A549 (cell line): ENCODE measurements around the gene LHX5. TPM values are rescaled to one million over a fixed set of nuclear protein-coding genes. Genes with fewer than 3 reads are reported as not detected.

ENCODE experiments used
- ATAC-seq, 2 experiments: fragments of 200-7000 bp in 1 of 2; fragments of >200 bp in 1 of 2; cut with Nextera tagmentation in 1 of 2; cut with Tn5 transposase in 1 of 2; 3 replicates each; pipeline versions ENCODE4 v1.8.0 to v1.9.1; 2018 to 2020; ENCODE audit warnings: mild to moderate bottlenecking in 1 of 2, moderate library complexity in 1 of 2
- CTCF ChIA-PET: fragments of 300-600 bp; sonication (Branson Sonifier 250); formaldehyde crosslinking; extraction: SDS; loops from one replicate; lab custom pipeline; 2021; ENCODE audit warnings: antibody characterized with exemption, inconsistent platforms; lab: Yijun Ruan, JAX
- POLR2A ChIA-PET: fragments of 350-600 bp; formaldehyde crosslinking; extraction: SDS; loops from one replicate; lab custom pipeline; 2021; ENCODE audit warnings: antibody characterized with exemption, inconsistent platforms; lab: Yijun Ruan, JAX
- DNase-seq, 2 experiments: peaks; one replicate each; pipeline versions ENCODE4 v3.0.0 to v3.0.0-alpha.2; 2011 to 2016; ENCODE audit warnings: low read depth in 1 of 2, low spot score in 1 of 2
- FAIRE-seq: peaks from 2 replicates; lab custom pipeline; 2011; peaks lifted over from hg19 to GRCh38; lab: Jason Lieb, UNC
- H3K27ac ChIP-seq, 2 experiments: fragments of >200 bp; sonication (Bioruptor Twin); formaldehyde crosslinking; 3 replicates each; pipeline ENCODE4 v1.5.1; 2016 to 2017
- H3K4me1 ChIP-seq: fragments of >200 bp; sonication (Bioruptor Twin); formaldehyde crosslinking; 3 replicates; pipeline ENCODE4 v1.6.1; 2016
- H3K4me2 ChIP-seq: fragments of >200 bp; sonication (Bioruptor Twin); formaldehyde crosslinking; 3 replicates; pipeline ENCODE4 v1.6.1; 2016
- H3K4me3 ChIP-seq: fragments of >200 bp; sonication (Bioruptor Twin); formaldehyde crosslinking; 3 replicates; pipeline ENCODE4 v1.5.1; 2016
- H3K9me3 ChIP-seq: fragments of >200 bp; sonication (Bioruptor Twin); formaldehyde crosslinking; 3 replicates; pipeline ENCODE4 v1.6.1; 2016
- BCL3 ChIP-seq: fragments of >200 bp; sonication (Bioruptor Twin); formaldehyde crosslinking; IDR thresholded peaks from 3 replicates; pipeline ENCODE4 v1.6.1; 2016
- BHLHE40 ChIP-seq: IDR thresholded peaks from 2 replicates; pipeline ENCODE4 v1.6.1; 2012; ENCODE audit warnings: low read depth, low read length, inconsistent platforms
- CHD2 ChIP-seq: fragments of 150-350 bp; IDR thresholded peaks from 2 replicates; pipeline ENCODE4 v1.6.1; 2014; ENCODE audit warnings: low read length; ENCODE audit not compliant: partially characterized antibody
- E2F6 ChIP-seq: IDR thresholded peaks from 2 replicates; pipeline ENCODE4 v1.6.1; 2012; ENCODE audit warnings: low read depth, borderline replicate concordance
- ELK1 ChIP-seq: fragments of 150-350 bp; IDR thresholded peaks from 2 replicates; pipeline ENCODE4 v1.6.1; 2014; ENCODE audit warnings: low read depth, mild to moderate bottlenecking, low read length
- FOXS1 ChIP-seq: fragments of 250-450 bp; sonication (Bioruptor Pico); IDR thresholded peaks from 2 replicates; pipeline ENCODE4 v1.5.0; 2020; ENCODE audit warnings: mild to moderate bottlenecking, moderate library complexity
- GATA3 ChIP-seq: IDR thresholded peaks from 2 replicates; pipeline ENCODE4 v1.6.1; 2012; ENCODE audit warnings: borderline replicate concordance
- HES2 ChIP-seq: fragments of >200 bp; sonication (Bioruptor Twin); formaldehyde crosslinking; IDR thresholded peaks from 2 replicates; pipeline ENCODE4 v1.6.1; 2016
- HOXA7 ChIP-seq: fragments of 250-450 bp; sonication (Bioruptor Pico); IDR thresholded peaks from 2 replicates; pipeline ENCODE4 v1.5.0; 2020; ENCODE audit warnings: mild to moderate bottlenecking, moderate library complexity
- HOXB13 ChIP-seq: fragments of 250-450 bp; sonication (Bioruptor Pico); IDR thresholded peaks from 2 replicates; pipeline ENCODE4 v1.5.0; 2020; ENCODE audit warnings: low read depth, mild to moderate bottlenecking, moderate library complexity
- PHF8 ChIP-seq: fragments of 200-600 bp; sonication (generic); IDR thresholded peaks from 2 replicates; pipeline ENCODE4 v1.6.1; 2016; ENCODE audit warnings: low read depth, mild to moderate bottlenecking, antibody characterized with exemption, moderate library complexity, borderline replicate concordance
- RARB ChIP-seq: fragments of 250-450 bp; sonication (Bioruptor Pico); IDR thresholded peaks from 2 replicates; pipeline ENCODE4 v1.8.0; 2021; ENCODE audit warnings: mild to moderate bottlenecking, moderate library complexity
- RCOR1 ChIP-seq: fragments of 150-350 bp; IDR thresholded peaks from 2 replicates; pipeline ENCODE4 v1.6.1; 2014; ENCODE audit warnings: antibody characterized with exemption, low read length, low read depth
- SREBF2 ChIP-seq: fragments of 450-650 bp; IDR thresholded peaks from 2 replicates; pipeline ENCODE4 v1.6.1; 2014; ENCODE audit warnings: mild to moderate bottlenecking, moderate library complexity
- ZFP36 ChIP-seq: fragments of 450-650 bp; IDR thresholded peaks from 2 replicates; pipeline ENCODE4 v1.6.1; 2014; ENCODE audit warnings: borderline replicate concordance; ENCODE audit not compliant: partially characterized antibody
- WGBS: methylation state at CpG from one replicate; pipeline ENCODE4 v1.1.6; 2017; ENCODE audit errors: missing lambda C conversion rate; 5-methylcytosine and 5-hydroxymethylcytosine counted together
- polyA plus RNA-seq, 4 experiments: library from polyadenylated mRNA; depleted of rRNA in 3 of 4; stranded (reverse); fragments of >200 nt; fragmentation: RNase III in 1 of 4; extraction: RNeasy Plus Mini Kit Qiagen cat#74134 plus additional on column Dnase treatment in 1 of 4; gene quantifications; 2 replicates in 3 of 4; 3 replicates in 1 of 4; pipeline ENCODE4 v1.2.3, GENCODE V29; 2011 to 2017
- TF ChIP-seq, protein P1 (sequence below): fragments of 250-450 bp; sonication (Bioruptor Pico); IDR thresholded peaks from 2 replicates; pipeline ENCODE4 v1.5.0; 2020; ENCODE audit warnings: low read depth, mild to moderate bottlenecking, moderate library complexity
- TF ChIP-seq, protein P2 (sequence below): fragments of 250-450 bp; sonication (Bioruptor Pico); IDR thresholded peaks from 2 replicates; pipeline ENCODE4 v1.5.0; 2021; ENCODE audit warnings: mild to moderate bottlenecking, moderate library complexity, borderline replicate concordance

The LHX5 gene
- polyA plus RNA-seq, 2 of the 4 experiments (the other 2 are of a cell fraction): not detected

DNA sequence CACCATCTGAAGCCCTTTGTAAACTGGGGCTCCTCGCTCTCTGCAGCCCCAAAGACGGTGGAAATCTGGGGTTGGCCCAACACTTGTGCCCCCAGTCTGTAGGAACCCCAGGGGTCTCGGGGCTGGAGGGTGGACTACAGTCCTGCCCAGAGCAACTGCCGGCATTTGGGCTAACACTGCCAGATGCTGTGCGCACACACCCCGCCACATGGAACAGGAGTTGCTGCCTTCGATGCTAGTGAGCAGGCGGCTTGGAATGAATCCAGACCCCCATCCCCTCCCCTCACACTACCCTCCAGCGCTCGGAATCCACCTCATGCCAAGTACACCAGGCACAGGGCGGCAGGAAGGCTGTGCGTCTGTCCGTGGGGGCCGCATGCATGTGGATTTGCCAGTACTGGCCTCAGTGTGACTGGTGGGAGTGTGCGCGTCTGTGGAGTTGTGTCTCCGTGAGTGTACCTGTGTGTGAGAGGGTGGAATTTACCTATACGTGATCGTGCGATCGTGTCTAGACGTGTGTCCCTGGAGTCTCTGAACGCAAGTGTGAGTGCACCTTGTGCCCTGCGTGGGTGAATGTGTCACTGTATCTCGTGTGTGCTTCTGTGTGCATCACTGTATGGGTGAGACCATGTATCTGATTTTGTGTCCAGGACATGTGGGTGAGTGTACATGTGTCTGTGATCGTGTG lies 5.1 kb downstream of the LHX5 start:
- ChIA-PET POLR2A (no interaction called here), CTCF (interaction anchor here (1.6 kb wide), 1 partner anchor 446 kb away, joined by 4 read pairs; no protein-coding TSS in a partner anchor)
- FAIRE-seq (no peak), DNase-seq (no peak), ATAC-seq (no peak)
- 14% methylated on average over 26 of the region's 26 CpGs for whole genome bisulfite sequencing
- H3K4me3 ChIP-seq: no peak overlapping the region
- TF ChIP-seq PHF8 (no peak), BHLHE40 (no peak), SREBF2 (no peak), HOXA7 (no peak), GATA3 (no peak), BCL3 (no peak), HES2 (no peak), ZFP36 (no peak), HOXB13 (CRISPR knock-in tag) (no peak), CHD2 (no peak), FOXS1 (CRISPR knock-in tag) (no peak), E2F6 (no peak), ELK1 (no peak)
- TF ChIP-seq, protein P1, sequence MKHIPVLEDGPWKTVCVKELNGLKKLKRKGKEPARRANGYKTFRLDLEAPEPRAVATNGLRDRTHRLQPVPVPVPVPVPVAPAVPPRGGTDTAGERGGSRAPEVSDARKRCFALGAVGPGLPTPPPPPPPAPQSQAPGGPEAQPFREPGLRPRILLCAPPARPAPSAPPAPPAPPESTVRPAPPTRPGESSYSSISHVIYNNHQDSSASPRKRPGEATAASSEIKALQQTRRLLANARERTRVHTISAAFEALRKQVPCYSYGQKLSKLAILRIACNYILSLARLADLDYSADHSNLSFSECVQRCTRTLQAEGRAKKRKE (CRISPR knock-in tag): no peak
- TF ChIP-seq, protein P2, sequence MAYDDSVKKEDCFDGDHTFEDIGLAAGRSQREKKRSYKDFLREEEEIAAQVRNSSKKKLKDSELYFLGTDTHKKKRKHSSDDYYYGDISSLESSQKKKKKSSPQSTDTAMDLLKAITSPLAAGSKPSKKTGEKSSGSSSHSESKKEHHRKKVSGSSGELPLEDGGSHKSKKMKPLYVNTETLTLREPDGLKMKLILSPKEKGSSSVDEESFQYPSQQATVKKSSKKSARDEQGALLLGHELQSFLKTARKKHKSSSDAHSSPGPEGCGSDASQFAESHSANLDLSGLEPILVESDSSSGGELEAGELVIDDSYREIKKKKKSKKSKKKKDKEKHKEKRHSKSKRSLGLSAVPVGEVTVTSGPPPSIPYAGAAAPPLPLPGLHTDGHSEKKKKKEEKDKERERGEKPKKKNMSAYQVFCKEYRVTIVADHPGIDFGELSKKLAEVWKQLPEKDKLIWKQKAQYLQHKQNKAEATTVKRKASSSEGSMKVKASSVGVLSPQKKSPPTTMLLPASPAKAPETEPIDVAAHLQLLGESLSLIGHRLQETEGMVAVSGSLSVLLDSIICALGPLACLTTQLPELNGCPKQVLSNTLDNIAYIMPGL (CRISPR knock-in tag): no peak
- peaks cover 30% of the 10 kb centered on the region for H3K4me1 ChIP-seq
- no peaks in the 10 kb centered on the region for H3K9me3 ChIP-seq
- no peak overlapping the region for H3K4me2 ChIP-seq
- H3K27ac ChIP-seq: no peak overlapping the region

DNA sequence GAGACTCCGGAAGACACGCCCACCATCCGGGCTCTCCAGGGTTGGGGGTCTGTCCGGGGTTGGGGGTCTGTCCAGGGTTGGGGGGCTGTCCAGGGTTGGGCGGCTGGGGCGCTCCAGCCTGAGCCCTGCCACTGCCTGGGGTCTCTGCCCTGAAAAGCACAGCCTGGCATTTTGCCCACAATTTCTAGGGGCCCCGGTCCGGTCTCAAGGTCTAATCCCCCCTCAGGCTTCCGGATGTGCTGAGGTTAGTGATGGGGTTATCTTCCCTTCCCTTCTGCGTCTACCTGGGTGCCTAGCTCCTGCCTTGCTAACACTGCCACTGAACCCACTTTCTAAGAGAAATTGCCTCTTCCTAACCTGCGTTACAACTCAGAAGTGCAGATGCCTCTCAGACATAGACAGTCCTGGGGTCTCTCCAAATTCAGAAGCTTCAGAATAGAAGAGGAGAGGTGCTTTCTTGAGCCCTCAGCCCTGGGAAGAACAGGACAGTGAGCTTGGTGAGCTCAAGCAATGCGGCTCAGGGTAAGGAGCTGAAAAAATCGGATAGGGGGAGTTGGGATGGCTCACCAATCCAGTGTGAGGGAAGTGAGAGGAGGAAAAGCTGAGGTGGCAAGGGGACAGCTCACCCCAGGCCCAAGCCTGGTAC lies 5.7 kb downstream of the LHX5 start:
- ATAC-seq (no peak; a peak in 1 of 6 replicates), DNase-seq (no peak), FAIRE-seq (no peak)
- ChIA-PET POLR2A (no interaction called here), CTCF (interaction anchor here (0.6 to 1.6 kb wide), 2 partner anchors 268 to 446 kb away, joined by 3 to 4 read pairs; no protein-coding TSS in a partner anchor)
- WGBS: 16% methylated on average over 13 of the region's 13 CpGs
- peak overlapping the region; percentile 32 for H3K4me3 ChIP-seq
- peaks cover 30% of the 10 kb centered on the region for H3K4me1 ChIP-seq
- H3K27ac ChIP-seq: no peak overlapping the region
- H3K4me2 ChIP-seq: peak overlapping the region; percentile 77
- no peak for TF ChIP-seq RARB (CRISPR knock-in tag)
- no peak for TF ChIP-seq RCOR1
- no peak for TF ChIP-seq CHD2
- TF ChIP-seq, protein P1 (CRISPR knock-in tag): no peak
- no peaks in the 10 kb centered on the region for H3K9me3 ChIP-seq
